HUDEP-2 (cell line): ENCODE measurements around the gene SLC25A36.
A peak's percentile ranks its signal among the peaks of the same experiment; 100 is the strongest.

Experiments
- DNase-seq, 76 experiments: peaks; one replicate each; lab custom pipeline; 2025; ENCODE audit not compliant: unreplicated experiment in 76 of 76; lab: John Stamatoyannopoulos, UW

The SLC25A36 gene

GRCh38 chr3:140941434-140942220 is at the start of gene SLC25A36:
Gene SLC25A36, plus strand, starts transcription at chr3:140941836. Its CDS starts 219 bp downstream, at chr3:140942055.
- DNase-seq: peak in 75 of 76 experiments; percentile 26 to 95 (median 89)

GRCh38 chr3:140896997-140897396 is 44.6 kb upstream of the SLC25A36 start:
- DNase-seq: peak in 3 of 76 experiments; percentile 6 to 18 (median 8)

- DNase-seq: peak in 14 of 76 experiments; percentile 4 to 37 (median 16)
Measured at GRCh38 chr3:140898340-140899180, 43.1 kb upstream of the SLC25A36 start.

- no peak for DNase-seq
Measured at GRCh38 chr3:140899363-140899762, 42.3 kb upstream of the SLC25A36 start.

GRCh38 chr3:140902791-140903190 is 38.8 kb upstream of the SLC25A36 start:
- no peak for DNase-seq

GRCh38 chr3:140903196-140903595 is 38.4 kb upstream of the SLC25A36 start:
- DNase-seq: no peak

GRCh38 chr3:140904521-140904920 is 37.1 kb upstream of the SLC25A36 start:
- no peak for DNase-seq

- no peak for DNase-seq
Measured at GRCh38 chr3:140905559-140905958, 36.1 kb upstream of the SLC25A36 start.

- no peak for DNase-seq
Measured at GRCh38 chr3:140906785-140907184, 34.9 kb upstream of the SLC25A36 start.

- DNase-seq: peak in 4 of 76 experiments; percentile 5 to 15 (median 8)
Measured at GRCh38 chr3:140910860-140911259, 30.8 kb upstream of the SLC25A36 start.

GRCh38 chr3:140911822-140912221 is 29.8 kb upstream of the SLC25A36 start:
- no peak for DNase-seq

- DNase-seq: no peak
Measured at GRCh38 chr3:140913728-140914127, 27.9 kb upstream of the SLC25A36 start.

- no peak for DNase-seq
Measured at GRCh38 chr3:140914384-140914945, 27.2 kb upstream of the SLC25A36 start.

- no peak for DNase-seq
Measured at GRCh38 chr3:140916603-140917002, 25.0 kb upstream of the SLC25A36 start.

GRCh38 chr3:140917772-140918171 is 23.9 kb upstream of the SLC25A36 start:
- no peak for DNase-seq

GRCh38 chr3:140920029-140920428 is 21.6 kb upstream of the SLC25A36 start:
- no peak for DNase-seq

- DNase-seq: peak in 3 of 76 experiments; percentile 1 to 8 (median 4)
Measured at GRCh38 chr3:140922634-140923033, 19.0 kb upstream of the SLC25A36 start.

GRCh38 chr3:140924097-140924873 is 17.4 kb upstream of the SLC25A36 start:
- no peak for DNase-seq

- no peak for DNase-seq
Measured at GRCh38 chr3:140927279-140928069, 14.2 kb upstream of the SLC25A36 start.

GRCh38 chr3:140929446-140929845 is 12.2 kb upstream of the SLC25A36 start:
- no peak for DNase-seq
